Measurements from ENCODE around the gene SAP30BP.
A peak's percentile ranks its signal among the peaks of the same experiment; 100 is the strongest.

Gene SAP30BP

GRCh38 chr17:75691801-75692626, 24.9 kb downstream of the SAP30BP start:
- no peak for DNase-seq

- DNase-seq: no peak
Observed at GRCh38 chr17:75692976-75693375, 25.8 kb downstream of the SAP30BP start.

DNA sequence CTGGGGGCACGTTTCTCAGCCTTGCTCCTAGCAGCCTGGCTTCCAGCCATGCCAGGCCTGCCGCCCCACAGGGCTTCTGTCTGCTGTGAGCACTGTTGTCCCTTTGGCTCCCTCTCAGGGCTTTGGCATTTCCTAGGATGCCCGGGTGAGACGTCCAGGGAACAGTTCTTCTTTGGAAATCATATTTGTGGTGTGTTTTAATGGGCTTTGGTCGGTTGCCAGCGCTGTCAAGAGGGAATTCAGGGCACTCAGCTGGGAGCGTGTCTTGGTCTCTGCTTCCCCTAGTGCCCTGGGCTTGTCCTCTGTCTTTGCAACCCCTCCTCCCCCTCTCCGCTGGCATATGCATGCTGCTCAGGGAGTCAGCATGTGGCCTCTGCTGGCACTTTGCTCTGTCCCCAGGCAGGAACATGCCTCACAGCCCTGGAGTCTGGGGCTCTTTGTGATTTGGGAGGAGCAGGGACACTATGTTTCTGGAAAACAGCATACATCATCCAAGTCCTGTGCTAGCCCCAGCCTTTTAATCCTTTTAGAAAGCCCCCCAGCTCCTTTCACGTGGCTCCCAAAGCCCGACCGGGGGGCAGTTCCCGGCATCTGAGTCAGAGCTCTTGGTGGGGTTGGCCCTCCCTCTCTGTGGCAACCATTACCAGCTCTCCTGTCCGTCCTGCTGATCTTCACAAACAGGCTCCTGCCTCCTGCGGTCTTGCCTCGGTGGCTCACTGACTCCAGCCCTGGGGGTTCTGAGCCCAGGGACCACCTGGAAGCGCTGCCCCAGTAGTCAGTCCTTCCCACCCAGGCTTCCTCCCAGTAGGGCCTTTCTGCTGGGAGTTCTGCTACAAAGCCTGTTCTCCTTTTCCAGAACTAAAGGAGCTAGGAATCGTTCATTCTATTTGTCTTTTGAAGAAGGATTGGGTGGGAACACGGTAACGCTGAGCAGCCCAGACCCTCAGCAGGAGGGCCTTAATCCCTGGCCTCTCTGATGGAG, 26.7 kb downstream of the SAP30BP start:
- DNase-seq: no peak

- no peak for DNase-seq
Observed at GRCh38 chr17:75694536-75694935, 27.4 kb downstream of the SAP30BP start.

- no peak for DNase-seq
Observed at GRCh38 chr17:75695141-75695829, 28.1 kb downstream of the SAP30BP start.

DNA sequence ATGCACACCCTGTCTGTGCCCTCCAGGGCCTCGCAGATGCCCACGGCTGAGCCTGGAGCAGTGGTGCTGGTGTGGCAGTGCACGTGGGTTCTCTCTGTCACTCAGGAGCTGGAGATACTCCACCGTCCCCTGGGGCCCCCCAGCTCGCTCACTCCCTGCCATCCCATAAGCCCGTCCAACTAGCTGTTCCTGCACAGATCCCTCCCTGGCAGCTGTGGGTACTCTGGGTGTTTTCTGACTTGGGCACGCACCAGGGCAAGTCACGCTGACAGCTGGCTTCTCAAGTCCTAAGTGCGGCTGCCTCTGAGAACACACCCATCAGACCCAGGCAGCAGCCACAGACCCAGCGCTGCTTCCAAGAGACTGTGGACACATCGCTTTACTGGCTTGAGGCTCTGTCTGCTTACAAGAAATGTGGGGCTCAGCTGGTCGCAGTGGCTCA, 28.7 kb downstream of the SAP30BP start:
- DNase-seq: no peak

GRCh38 chr17:75697651-75698291, 30.6 kb downstream of the SAP30BP start:
- no peak for DNase-seq

GRCh38 chr17:75698659-75699058, 31.5 kb downstream of the SAP30BP start:
- DNase-seq: no peak

DNA sequence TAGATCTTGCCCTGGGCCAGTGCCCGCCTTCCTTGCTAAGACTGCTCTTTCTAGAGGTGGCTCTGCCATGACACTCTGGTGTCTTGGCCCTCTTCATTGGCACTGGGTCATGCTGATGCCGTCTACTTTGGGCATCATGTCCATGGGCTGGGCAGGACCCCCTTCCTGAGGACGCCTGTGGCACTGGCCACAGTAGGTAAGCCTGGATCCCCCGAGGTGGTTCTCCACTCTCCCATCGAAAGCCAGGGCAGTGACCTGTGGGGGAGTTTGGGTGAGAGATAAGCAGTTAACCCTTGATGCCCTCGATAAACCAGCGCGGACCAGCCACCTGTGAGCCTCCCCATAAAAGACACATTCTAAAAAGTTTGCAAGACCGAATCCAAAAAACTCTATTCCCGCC, 34.1 kb downstream of the SAP30BP start:
- no peak for DNase-seq

- DNase-seq: no peak
Observed at GRCh38 chr17:75703191-75703590, 36.1 kb downstream of the SAP30BP start.

GRCh38 chr17:75703591-75703990, 36.5 kb downstream of the SAP30BP start:
- DNase-seq: no peak

GRCh38 chr17:75704963-75705875, 38.1 kb downstream of the SAP30BP start:
- DNase-seq: no peak

DNA sequence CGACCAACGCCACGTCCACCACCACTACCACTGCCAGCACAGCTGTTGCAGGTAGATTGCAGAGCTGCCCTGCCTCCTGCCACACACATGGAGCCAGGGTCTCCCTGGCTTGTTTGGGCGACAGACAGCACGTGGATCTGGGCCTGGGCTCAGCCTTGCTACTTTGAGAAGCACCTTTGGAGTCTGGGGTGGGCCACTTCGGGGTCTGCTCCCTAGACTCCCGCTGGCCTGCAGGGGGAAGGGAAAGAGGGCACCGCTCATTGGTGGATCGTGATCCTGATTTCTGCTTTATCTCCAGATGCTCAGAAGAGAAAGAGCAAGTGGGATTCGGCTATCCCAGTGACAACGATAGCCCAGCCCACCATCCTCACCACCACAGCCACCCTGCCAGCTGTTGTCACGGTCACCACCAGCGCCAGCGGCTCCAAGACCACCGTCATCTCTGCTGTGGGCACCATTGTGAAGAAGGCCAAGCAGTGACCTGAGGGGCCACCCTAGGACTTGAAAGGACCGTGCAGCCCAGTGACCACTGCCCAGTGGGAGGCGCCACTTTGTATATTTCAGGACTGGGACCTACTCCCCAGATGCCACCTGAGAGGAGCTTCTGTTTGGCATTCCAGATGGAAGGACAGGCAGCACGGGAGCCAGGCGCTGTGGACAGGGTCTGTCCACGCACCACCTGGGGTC, 39.0 kb downstream of the SAP30BP start:
- no peak for DNase-seq

GRCh38 chr17:75707079-75707571, 40.0 kb downstream of the SAP30BP start:
- no peak for DNase-seq

DNA sequence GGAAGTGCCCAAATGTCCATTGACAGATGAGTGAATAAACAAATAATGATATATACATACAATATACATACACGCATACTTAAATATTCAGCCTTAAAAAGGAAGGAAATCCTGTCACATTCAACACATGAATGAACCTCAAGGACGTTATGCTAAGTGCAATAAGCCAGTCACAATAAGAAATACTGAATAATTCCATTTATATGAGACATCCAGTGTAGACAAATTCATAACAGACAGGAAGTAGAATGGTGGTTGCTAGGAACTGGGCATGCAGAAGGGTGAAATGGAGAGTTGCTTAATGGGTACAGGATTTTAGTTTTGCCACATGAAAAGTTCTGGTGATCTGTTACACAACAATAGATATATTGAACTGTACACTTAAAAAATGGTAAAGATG, 45.3 kb downstream of the SAP30BP start:
- DNase-seq: peak; percentile 80

DNA sequence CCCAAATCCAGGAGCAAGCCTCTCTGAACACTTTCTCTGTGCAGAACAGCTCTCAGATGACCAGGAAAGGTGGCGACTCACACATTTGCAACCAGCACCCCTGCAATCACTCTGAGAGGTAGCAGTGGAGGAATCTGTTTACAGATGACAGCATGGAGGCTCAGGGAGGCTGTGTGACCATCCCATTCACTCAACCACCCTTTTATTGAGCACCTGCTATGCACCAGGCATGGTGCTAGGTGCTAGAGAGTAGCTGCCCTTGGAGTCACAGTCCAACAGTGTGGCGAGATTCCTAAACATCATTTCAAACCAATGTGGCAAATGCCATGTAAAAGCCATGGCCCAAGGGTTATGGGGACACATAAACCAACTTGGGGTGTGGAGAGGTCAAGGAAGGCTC, 52.6 kb downstream of the SAP30BP start:
- DNase-seq: no peak

GRCh38 chr17:75720656-75721462, 53.7 kb downstream of the SAP30BP start, which contains the start of gene ITGB4:
TSS of gene ITGB4 (plus strand) at chr17:75721459. CDS start at chr17:75724704, 3,245 bp downstream.
- no peak for DNase-seq

GRCh38 chr17:75721463-75722011, 54.4 kb downstream of the SAP30BP start:
- no peak for DNase-seq

DNA sequence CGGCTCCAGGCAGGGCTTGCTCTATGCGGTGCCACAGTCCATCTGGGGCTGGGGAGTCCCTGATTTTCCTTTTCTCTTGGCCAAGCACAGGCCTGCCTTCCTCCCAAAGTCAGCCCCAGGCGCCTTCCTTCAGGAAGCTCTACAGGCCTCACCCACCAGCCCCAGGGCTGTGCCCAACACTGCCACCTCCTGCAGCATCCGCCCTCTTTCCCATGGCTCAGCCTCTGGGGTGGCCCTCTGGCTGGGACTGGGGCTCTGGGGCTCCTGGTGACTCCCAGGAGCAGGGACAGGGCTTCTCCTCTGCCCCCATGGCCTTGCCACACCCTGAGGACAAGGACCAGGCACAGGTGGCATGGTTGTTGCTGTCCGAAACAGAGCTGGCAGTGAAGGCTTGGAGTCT, 54.9 kb downstream of the SAP30BP start:
- DNase-seq: no peak
